SJCRH30 (cell line): Measurements from ENCODE around the gene HK3. TPM values are rescaled to one million over a fixed set of nuclear protein-coding genes. Genes with fewer than 3 reads are reported as not detected.

ENCODE experiments used
- DNase-seq, 2 experiments: peaks; one replicate each; pipeline ENCODE4 v3.0.0-alpha.2; 2015 to 2020
- H3K27ac ChIP-seq: fragments of 250-450 bp; sonication (Bioruptor Pico); 2 replicates; pipeline ENCODE4 v1.5.1; 2020; ENCODE audit warnings: mild to moderate bottlenecking, moderate library complexity
- H3K27me3 ChIP-seq: fragments of 250-450 bp; sonication (Bioruptor Pico); 2 replicates; pipeline ENCODE4 v1.5.1; 2020; ENCODE audit warnings: mild to moderate bottlenecking, moderate library complexity
- H3K36me3 ChIP-seq: fragments of 250-450 bp; sonication (Bioruptor Pico); 2 replicates; pipeline ENCODE4 v1.5.1; 2020; ENCODE audit warnings: mild to moderate bottlenecking, moderate library complexity
- H3K4me1 ChIP-seq: fragments of 250-450 bp; sonication (Bioruptor Pico); 2 replicates; pipeline ENCODE4 v1.5.1; 2020; ENCODE audit warnings: mild to moderate bottlenecking, moderate library complexity
- H3K4me3 ChIP-seq: fragments of 250-450 bp; sonication (Bioruptor Pico); 2 replicates; pipeline ENCODE4 v1.5.1; 2020; ENCODE audit warnings: mild to moderate bottlenecking, moderate library complexity
- H3K9me3 ChIP-seq: fragments of 250-450 bp; sonication (Bioruptor Pico); replicated peaks from 2 replicates; pipeline ENCODE4 v1.5.1; 2020; ENCODE audit warnings: mild to moderate bottlenecking, moderate library complexity
- total RNA-seq: library from RNA; depleted of rRNA; stranded (reverse); fragments of >200 nt; shearing (Covaris generic); gene quantifications from 2 replicates; pipeline ENCODE4 v1.2.3, GENCODE V29; 2014

Gene HK3
- total RNA-seq, 1 experiment from 2014 or later: not detected

DNA sequence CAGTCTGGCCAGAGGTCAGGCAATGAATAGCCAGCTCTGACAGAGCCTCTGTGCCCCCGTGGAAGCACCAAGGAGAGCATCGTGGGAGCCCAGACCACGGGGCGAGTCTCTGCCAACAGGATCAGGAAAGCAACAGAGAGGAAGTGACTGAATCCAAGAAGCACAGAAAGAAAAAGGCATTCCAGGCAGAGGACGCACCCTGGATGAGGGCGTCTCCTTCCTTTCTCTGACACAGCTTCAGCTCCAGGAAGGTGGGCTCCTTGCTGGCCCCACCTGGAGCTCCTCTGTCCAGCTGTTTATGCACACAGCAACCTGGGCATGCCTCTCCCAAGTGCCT, 16.6 kb downstream of the HK3 start:
- Histone ChIP-seq H3K4me1 (no peaks in the 10 kb centered on the region), H3K27ac (no peak overlapping the region), H3K4me3 (no peak overlapping the region), H3K36me3 (no peaks in the 10 kb centered on the region), H3K27me3 (peaks cover 17% of the 10 kb centered on the region), H3K9me3 (no peaks in the 10 kb centered on the region)
- DNase-seq: no peak

DNA sequence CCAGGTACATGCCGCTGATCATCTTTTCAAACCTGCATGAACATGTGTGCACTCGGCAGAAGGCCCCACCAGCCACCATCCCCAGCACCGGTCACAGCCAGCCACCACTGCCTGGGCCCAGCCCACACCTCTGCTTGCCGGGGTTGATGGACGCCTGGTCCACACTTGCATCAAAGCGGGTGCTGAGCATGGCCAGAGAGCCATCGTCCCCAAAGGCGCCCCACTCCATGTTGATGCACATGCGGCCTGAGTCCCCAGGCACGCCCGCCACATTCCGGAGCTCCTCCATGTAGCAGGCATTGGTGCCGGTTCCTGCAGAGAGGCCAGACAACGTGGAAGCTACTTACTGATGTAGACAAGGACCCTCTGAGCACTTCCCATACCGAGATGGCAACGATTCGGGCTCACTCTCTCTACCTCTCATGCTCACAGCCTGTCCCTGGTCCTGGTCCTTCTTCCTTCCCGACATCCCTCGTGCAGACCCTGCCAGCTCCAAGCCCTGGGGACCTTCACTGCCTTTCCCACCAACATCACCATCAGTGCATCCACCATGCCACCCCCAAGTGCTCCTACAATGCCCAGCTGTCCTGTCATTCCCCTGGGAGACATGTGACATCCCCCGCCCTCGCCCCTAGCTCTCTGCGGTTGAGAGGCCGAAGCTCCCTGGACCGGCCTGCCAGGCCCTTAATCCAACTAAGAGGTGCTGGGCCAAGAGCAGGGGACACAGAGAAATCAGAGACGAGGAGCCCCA, 17.2 kb downstream of the HK3 start:
- Histone ChIP-seq H3K36me3 (no peaks in the 10 kb centered on the region), H3K9me3 (no peaks in the 10 kb centered on the region), H3K27ac (no peak overlapping the region), H3K4me1 (no peaks in the 10 kb centered on the region), H3K4me3 (no peak overlapping the region), H3K27me3 (peaks cover 21% of the 10 kb centered on the region)
- DNase-seq: no peak

GRCh38 chr5:176881021-176881749, 18.0 kb downstream of the HK3 start:
- Histone ChIP-seq H3K36me3 (no peaks in the 10 kb centered on the region), H3K27ac (no peak overlapping the region), H3K4me3 (no peak overlapping the region), H3K4me1 (no peaks in the 10 kb centered on the region), H3K27me3 (peaks cover 29% of the 10 kb centered on the region), H3K9me3 (no peaks in the 10 kb centered on the region)
- no peak for DNase-seq

DNA sequence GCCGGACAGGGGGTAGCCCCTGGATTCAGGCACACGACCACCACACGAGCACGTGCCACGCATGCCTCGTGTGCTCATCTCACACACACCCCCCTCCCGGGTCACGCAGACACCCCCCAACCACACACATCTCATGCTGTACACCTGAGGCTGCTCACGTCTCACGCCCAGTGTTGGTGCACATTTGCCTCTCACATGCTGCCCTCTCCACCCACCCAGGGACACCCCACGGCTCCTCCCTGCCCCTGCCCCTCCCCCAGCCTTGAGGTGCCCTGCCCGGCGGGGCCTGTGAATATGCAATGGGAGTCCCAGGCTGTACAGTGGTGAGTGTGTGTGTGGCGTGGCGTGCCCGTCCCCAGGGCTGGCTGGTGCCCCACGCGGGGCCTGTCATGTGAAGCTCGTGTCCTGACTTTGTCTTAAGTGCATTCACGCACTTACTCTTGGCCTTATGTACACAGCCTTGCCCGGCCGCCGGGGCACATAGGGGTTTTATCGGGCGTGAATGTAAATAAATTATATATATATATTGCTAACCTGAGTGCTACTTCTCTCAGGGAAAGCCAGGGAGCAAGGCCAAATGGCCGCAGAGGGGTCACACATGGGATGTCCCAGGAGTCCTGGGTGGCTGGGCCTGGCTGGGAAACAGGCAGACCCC, 18.7 kb downstream of the HK3 start:
- Histone ChIP-seq H3K27me3 (peaks cover 33% of the 10 kb centered on the region), H3K9me3 (no peaks in the 10 kb centered on the region), H3K36me3 (no peaks in the 10 kb centered on the region)

GRCh38 chr5:176879663-176880361, 19.3 kb downstream of the HK3 start:
- Histone ChIP-seq H3K4me3 (no peak overlapping the region), H3K9me3 (no peaks in the 10 kb centered on the region), H3K27me3 (peaks cover 37% of the 10 kb centered on the region), H3K27ac (no peak overlapping the region), H3K4me1 (no peaks in the 10 kb centered on the region), H3K36me3 (no peaks in the 10 kb centered on the region)
- no peak for DNase-seq

More for the DNA sequence above, 18.7 kb downstream of the HK3 start:
- Histone ChIP-seq H3K4me1 (no peaks in the 10 kb centered on the region), H3K27ac (no peak overlapping the region), H3K4me3 (no peak overlapping the region)
- no peak for DNase-seq

DNA sequence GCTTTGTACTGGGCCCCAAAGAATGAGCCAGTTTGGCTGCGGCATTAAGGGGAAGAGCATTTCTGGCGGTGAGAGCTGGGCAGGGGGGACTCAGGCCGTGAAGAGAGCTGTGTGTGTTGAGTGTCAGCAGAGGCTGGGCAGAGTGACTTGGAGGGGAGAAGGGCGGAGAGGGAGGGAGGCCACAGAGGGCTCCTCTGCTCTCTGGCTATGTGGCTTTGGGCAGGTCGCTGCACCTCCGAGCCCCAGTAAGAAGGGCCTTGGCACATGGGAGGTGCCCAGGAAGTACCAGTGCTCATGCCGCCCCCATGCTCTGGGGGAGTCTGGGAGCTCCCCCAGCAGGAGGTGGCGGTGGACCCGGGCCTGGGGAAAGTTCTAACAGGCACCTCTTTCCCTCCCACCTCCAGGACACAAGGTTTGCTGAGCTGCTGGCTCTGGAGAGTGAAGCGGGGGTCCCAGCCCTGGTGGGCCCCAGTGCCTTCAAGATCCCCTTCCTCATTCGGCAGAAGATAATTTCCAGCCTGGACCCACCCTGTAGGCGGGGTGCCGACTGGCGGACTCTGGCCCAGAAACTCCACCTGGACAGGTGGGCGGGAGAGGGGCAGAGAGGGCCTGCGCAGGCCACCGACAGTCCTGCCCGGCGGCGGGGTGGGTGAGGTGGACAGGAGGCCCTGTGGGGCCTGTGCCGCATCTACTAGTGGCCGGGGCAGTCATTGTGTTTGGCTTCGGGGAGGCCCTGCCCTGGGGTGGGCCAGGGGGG, 20.1 kb downstream of the HK3 start:
- no peaks in the 10 kb centered on the region for H3K4me1 ChIP-seq
- peaks cover 44% of the 10 kb centered on the region for H3K27me3 ChIP-seq
- H3K36me3 ChIP-seq: no peaks in the 10 kb centered on the region
- H3K4me3 ChIP-seq: no peak overlapping the region
- no peak overlapping the region for H3K27ac ChIP-seq
- DNase-seq: no peak
- no peaks in the 10 kb centered on the region for H3K9me3 ChIP-seq

DNA sequence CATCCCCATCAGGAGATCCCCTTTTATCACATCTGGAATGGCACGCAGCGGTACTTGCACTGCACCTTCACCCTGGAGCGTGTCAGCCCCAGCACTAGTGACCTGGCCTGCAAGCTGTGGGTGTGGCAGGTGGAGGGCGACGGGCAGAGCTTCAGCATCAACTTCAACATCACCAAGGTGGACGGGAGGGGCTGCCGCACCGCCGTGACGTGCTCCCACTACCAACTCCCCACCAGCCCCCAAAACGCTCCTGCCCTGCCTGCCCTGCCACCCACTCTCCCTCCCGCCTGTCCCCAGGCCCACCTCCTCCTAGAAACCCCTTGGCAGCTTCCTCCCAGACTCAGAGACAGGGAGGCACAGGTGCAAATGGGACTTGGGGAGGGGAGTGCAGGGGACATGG, 20.7 kb downstream of the HK3 start:
- H3K27me3 ChIP-seq: peaks cover 51% of the 10 kb centered on the region
- H3K36me3 ChIP-seq: no peaks in the 10 kb centered on the region
- no peak overlapping the region for H3K4me3 ChIP-seq
- no peak overlapping the region for H3K27ac ChIP-seq
- no peaks in the 10 kb centered on the region for H3K9me3 ChIP-seq
- no peaks in the 10 kb centered on the region for H3K4me1 ChIP-seq
- DNase-seq: no peak

DNA sequence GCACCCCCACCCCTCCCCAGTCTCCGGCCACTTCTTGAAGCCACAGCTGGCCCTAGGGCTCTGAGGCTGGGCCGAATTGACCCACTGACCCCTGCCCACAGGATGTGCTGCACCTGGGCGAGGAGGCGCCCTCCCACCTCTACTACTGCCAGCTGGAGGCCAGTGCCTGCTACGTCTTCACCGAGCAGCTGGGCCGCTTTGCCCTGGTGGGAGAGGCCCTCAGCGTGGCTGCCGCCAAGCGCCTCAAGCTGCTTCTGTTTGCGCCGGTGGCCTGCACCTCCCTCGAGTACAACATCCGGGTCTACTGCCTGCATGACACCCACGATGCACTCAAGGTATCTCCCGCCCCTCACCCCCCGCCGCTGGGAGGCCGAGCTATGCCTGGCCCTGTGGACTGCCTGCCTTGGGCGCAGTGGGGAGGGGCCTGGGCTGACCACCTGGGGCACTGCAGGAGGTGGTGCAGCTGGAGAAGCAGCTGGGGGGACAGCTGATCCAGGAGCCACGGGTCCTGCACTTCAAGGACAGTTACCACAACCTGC, 21.3 kb downstream of the HK3 start:
- Histone ChIP-seq H3K9me3 (no peaks in the 10 kb centered on the region), H3K27me3 (peaks cover 51% of the 10 kb centered on the region)

DNA sequence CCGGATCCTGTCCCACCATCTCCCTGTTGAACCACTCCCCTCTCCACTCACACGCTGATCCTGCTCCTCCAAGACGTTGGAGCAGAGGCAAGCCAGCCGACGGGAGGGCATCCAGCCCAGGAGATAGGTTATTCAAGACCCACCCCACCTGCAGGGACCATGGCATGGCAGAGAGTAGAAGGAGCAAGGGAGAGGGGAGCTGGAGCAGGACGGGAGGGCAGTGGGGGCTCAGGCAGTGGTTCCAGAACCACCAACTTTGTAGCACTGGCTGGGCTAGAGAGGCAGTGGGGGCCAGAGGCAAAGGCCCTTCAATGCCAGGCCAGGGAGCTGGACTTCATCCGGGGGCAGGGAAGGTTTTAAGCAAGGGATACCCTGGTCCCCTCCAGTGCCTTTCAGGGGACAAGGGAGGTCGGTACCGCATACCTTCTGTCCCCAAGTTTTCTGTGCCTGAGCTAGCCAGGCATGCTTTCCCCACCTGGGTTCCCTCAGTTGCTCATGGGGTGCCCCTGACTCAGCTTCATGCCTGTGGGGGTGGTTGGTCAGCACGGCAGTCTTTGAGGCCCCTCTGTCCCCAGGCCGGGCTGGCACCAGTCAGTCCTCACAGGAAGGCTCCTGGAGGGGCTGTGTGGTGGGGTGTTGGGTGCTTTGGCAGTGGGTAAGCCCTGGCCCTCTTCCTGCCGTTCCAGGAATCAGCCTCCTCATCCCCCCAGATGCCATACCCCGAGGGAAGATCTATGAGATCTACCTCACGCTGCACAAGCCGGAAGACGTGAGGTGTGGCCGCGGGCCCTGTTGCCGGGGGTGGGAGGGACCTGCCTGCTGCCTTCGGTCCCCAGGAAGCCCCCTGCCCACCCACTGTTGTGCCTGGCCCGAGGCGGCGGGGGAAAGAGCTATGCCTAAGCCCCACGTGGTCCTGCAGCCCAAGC, 22.4 kb downstream of the HK3 start:
- no peak for DNase-seq
- peaks cover 51% of the 10 kb centered on the region for H3K27me3 ChIP-seq
- H3K4me3 ChIP-seq: no peak overlapping the region
- no peaks in the 10 kb centered on the region for H3K9me3 ChIP-seq
- no peaks in the 10 kb centered on the region for H3K4me1 ChIP-seq
- no peak overlapping the region for H3K27ac ChIP-seq
- H3K36me3 ChIP-seq: no peaks in the 10 kb centered on the region

More for the DNA sequence above, 21.3 kb downstream of the HK3 start:
- no peak overlapping the region for H3K27ac ChIP-seq
- no peak overlapping the region for H3K4me3 ChIP-seq
- no peaks in the 10 kb centered on the region for H3K4me1 ChIP-seq
- no peak for DNase-seq
- H3K36me3 ChIP-seq: no peaks in the 10 kb centered on the region

GRCh38 chr5:176875783-176876505, 23.2 kb downstream of the HK3 start:
- Histone ChIP-seq H3K27me3 (peaks cover 51% of the 10 kb centered on the region), H3K27ac (no peak overlapping the region), H3K4me1 (no peaks in the 10 kb centered on the region), H3K4me3 (no peak overlapping the region), H3K9me3 (no peaks in the 10 kb centered on the region), H3K36me3 (no peaks in the 10 kb centered on the region)
- DNase-seq: no peak

DNA sequence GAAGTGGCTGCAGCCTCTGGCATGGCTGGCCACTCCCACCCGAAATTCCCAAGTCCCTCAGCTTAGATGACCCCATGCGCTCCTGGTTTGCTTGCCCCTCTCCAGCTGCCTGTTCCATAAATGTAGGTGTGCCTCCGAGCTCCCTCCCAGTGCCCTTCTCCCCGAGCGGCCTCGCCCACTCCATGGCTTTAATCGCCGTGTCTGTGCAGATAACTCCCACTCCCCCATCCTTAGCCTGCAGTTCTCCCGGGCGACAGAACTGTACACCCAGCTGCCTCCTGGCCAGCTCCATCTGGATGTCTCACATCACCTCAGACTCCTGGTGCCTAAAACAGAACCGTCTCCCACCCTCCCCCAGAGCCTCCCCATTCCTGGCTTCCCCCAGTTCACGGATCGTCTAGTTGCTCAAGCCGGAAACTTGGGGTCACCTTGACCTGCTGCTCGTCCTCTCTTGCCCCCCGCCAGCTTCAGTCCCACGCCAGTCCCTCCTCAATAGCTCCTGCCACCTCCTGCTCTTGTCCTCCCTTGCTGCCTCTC, 24.1 kb downstream of the HK3 start:
- H3K4me1 ChIP-seq: no peaks in the 10 kb centered on the region
- no peak for DNase-seq
- no peak overlapping the region for H3K4me3 ChIP-seq
- no peaks in the 10 kb centered on the region for H3K9me3 ChIP-seq
- peaks cover 51% of the 10 kb centered on the region for H3K27me3 ChIP-seq
- H3K27ac ChIP-seq: no peak overlapping the region
- no peaks in the 10 kb centered on the region for H3K36me3 ChIP-seq

DNA sequence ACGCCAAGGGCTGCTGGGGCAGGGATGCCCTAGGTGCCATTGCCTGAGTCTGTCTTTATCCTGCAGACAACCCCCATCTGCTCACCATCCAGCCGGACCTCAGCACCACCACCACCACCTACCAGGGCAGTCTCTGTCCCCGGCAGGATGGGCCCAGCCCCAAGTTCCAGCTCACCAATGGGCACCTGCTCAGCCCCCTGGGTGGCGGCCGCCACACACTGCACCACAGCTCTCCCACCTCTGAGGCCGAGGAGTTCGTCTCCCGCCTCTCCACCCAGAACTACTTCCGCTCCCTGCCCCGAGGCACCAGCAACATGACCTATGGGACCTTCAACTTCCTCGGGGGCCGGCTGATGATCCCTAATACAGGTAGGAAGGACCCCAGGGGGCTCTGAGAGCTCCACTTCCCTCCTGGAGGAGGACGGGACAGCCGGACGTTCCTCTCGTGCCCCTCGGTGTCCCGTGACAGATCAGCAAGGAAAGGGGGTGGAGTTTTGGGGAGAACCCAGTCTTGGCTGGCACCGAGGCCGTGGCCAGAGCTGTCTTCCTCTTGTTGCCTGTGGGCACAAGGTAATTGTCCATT, 24.9 kb downstream of the HK3 start:
- H3K27ac ChIP-seq: no peak overlapping the region
- H3K36me3 ChIP-seq: no peaks in the 10 kb centered on the region
- no peaks in the 10 kb centered on the region for H3K9me3 ChIP-seq
- no peak for DNase-seq
- H3K4me1 ChIP-seq: no peaks in the 10 kb centered on the region
- H3K4me3 ChIP-seq: no peak overlapping the region
- H3K27me3 ChIP-seq: peaks cover 51% of the 10 kb centered on the region
